Activated T-cell treated with anti-CD3 and anti-CD28 coated beads, Interleukin-2, amount 50 U/mL, for 1 hour (primary cell): Measurements from ENCODE around the gene MICAL2.

ENCODE experiments used
- DNase-seq: peaks from one replicate; pipeline ENCODE4 v3.0.0-alpha.2; 2020

Gene MICAL2

GRCh38 chr11:12100841-12101242 lies 9.5 kb upstream of the MICAL2 start:
- no peak for DNase-seq

- no peak for DNase-seq
These were observed 9.1 kb upstream of the MICAL2 start for GRCh38 chr11:12101318-12101717.

- DNase-seq = no peak
These were observed 7.6 kb upstream of the MICAL2 start for GRCh38 chr11:12102588-12103410.

GRCh38 chr11:12103411-12104225 lies 6.8 kb upstream of the MICAL2 start:
- no peak for DNase-seq

- DNase-seq = no peak
These were observed 4.9 kb upstream of the MICAL2 start for GRCh38 chr11:12105471-12105870.

GRCh38 chr11:12106101-12106500 lies 4.3 kb upstream of the MICAL2 start:
- DNase-seq = no peak

- DNase-seq = no peak
These were observed 3.9 kb upstream of the MICAL2 start for GRCh38 chr11:12106501-12106900.

- no peak for DNase-seq
These were observed 1.4 kb upstream of the MICAL2 start for GRCh38 chr11:12108875-12109453.

- no peak for DNase-seq
These were observed 696 bp upstream of the MICAL2 start for GRCh38 chr11:12109591-12110196.

GRCh38 chr11:12110714-12111548 lies 541 bp downstream of the MICAL2 start:
- DNase-seq = no peak

- no peak for DNase-seq
These were observed 1.4 kb downstream of the MICAL2 start for GRCh38 chr11:12111549-12112520.

GRCh38 chr11:12112750-12113149 lies 2.4 kb downstream of the MICAL2 start:
- no peak for DNase-seq

- DNase-seq = no peak
These were observed 2.9 kb downstream of the MICAL2 start for GRCh38 chr11:12113294-12113693.

GRCh38 chr11:12114193-12115033 lies 4.0 kb downstream of the MICAL2 start:
- no peak for DNase-seq

- DNase-seq = no peak
These were observed 6.1 kb downstream of the MICAL2 start for GRCh38 chr11:12116425-12117032.

GRCh38 chr11:12117200-12117599 lies 6.8 kb downstream of the MICAL2 start:
- DNase-seq = no peak

- no peak for DNase-seq
These were observed 7.2 kb downstream of the MICAL2 start for GRCh38 chr11:12117611-12118010.

GRCh38 chr11:12118949-12119348 lies 8.6 kb downstream of the MICAL2 start:
- DNase-seq = no peak

GRCh38 chr11:12119502-12119901 lies 9.1 kb downstream of the MICAL2 start:
- no peak for DNase-seq
